ENCODE results near the gene STARD10.

DNA sequence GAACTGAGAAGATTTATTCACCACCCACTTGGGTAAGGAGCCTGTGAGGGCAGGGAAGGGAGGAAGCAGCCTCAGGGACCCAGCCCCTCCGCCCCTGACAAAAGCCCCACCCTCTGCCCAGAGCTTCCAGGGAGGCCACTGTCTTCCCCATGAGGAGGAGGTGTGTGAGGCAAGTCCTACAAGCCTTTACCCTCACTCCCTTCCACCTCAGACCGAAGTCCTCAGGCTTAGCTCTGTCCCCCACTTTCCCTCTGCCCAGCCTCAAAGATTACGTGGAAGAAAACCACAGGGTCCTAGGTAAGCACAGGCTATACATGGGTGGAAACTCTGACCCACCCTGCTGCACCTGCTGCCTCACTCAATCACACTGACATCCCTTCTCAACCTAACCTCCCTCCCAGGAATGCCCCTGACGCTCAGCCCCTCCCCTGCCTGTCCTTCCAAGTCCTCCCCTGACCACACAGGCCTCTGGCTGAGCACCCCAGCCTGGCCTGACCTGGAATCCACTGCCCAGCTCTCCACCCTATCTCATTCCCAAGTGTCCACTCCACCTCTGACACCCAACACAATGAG lies 38.0 kb downstream of the STARD10 start:
- TF ChIP-seq TAF1 (IDR thresholded peaks at IDR 0.05; ENCODE audit: borderline replicate concordance, insufficient read depth, low read length) (no peak), SIN3A (IDR thresholded peaks at IDR 0.05; ENCODE audit: borderline replicate concordance, insufficient read depth, low read length) (no peak)

Data from PFSK-1 (cell line).